ENCODE results near the gene TEX28. TPM values are rescaled to one million over a fixed set of nuclear protein-coding genes. Genes with fewer than 3 reads are reported as not detected.
A peak's percentile ranks its signal among the peaks of the same experiment; 100 is the strongest.
"Not testable (repeated sequence)": the region's sequence is repeated elsewhere in the genome, so short reads cannot be mapped to it uniquely, and the experiment has no call there.

The TEX28 gene, protein sequence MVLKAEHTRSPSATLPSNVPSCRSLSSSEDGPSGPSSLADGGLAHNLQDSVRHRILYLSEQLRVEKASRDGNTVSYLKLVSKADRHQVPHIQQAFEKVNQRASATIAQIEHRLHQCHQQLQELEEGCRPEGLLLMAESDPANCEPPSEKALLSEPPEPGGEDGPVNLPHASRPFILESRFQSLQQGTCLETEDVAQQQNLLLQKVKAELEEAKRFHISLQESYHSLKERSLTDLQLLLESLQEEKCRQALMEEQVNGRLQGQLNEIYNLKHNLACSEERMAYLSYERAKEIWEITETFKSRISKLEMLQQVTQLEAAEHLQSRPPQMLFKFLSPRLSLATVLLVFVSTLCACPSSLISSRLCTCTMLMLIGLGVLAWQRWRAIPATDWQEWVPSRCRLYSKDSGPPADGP
- total RNA-seq: not detected

DNA sequence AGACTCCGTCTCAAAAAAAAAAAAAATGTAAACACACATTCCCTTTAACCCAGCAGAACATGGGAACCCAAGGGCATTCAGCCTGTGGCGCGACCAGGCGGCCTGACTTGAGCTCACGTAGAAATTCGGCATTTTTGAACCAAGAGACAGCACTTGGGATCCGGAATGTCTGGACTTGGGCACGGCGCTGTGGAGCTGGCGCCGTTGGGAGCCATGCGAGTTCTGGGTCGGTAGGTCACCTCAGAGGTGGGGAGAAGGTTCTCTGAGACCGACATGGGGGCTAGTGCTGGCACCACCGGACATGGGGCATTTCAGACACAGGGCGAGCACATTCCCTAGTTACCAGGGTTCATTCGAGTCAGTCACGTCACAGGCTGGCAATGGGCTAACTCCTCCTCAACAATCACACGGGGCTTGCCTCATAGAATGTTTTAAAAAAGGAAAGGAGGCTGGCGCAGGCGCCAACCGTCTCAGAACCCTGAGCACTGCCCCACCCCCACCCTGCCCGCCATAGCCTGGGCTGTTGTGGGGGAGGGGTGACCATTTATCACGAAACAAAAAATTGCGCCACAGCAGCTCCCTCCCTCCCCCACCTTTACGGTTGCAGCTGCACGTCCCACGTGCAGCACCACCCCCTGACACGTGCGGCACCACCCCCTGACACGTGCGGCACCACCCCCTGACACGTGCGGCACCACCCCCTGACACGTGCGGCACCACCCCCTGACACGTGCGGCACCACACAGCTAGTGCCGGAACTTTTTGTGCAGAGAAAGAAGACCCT, at the start of gene TEX28:
TSS of gene TEX28 (minus strand) at position 334 of the 784 bp plus-strand sequence. CDS start 3,007 bp downstream, outside the sequence.
- TF ChIP-seq, protein P1, sequence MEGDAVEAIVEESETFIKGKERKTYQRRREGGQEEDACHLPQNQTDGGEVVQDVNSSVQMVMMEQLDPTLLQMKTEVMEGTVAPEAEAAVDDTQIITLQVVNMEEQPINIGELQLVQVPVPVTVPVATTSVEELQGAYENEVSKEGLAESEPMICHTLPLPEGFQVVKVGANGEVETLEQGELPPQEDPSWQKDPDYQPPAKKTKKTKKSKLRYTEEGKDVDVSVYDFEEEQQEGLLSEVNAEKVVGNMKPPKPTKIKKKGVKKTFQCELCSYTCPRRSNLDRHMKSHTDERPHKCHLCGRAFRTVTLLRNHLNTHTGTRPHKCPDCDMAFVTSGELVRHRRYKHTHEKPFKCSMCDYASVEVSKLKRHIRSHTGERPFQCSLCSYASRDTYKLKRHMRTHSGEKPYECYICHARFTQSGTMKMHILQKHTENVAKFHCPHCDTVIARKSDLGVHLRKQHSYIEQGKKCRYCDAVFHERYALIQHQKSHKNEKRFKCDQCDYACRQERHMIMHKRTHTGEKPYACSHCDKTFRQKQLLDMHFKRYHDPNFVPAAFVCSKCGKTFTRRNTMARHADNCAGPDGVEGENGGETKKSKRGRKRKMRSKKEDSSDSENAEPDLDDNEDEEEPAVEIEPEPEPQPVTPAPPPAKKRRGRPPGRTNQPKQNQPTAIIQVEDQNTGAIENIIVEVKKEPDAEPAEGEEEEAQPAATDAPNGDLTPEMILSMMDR (IDR thresholded peaks at IDR 0.05 in 4 of 5, conservative IDR thresholded peaks at IDR 0.05 in 1 of 5): no peak
- TF ChIP-seq POLR2A (IDR thresholded peaks at IDR 0.05): no peak
- DNase-seq: no peak
- in situ Hi-C loops (cut with MboI; ENCODE audit: low sequenced_read_pairs in 4 of 4) (no loop called here), intact Hi-C loops (cut with DNase I; ENCODE audit: low total_unique reads) (no loop called here)
- no peak within 1 kb of the TSS for H3K4me3 ChIP-seq
- H3K36me3 ChIP-seq: no peaks in the 10 kb centered on the region
- no peaks in the 10 kb centered on the region for H3K4me1 ChIP-seq
- H3K27ac ChIP-seq: no peak within 1 kb of the TSS
- no peak for ATAC-seq
- H3K9me3 ChIP-seq: no peaks in the 10 kb centered on the region
- H3K27me3 ChIP-seq: no peaks in the 10 kb centered on the region

DNA sequence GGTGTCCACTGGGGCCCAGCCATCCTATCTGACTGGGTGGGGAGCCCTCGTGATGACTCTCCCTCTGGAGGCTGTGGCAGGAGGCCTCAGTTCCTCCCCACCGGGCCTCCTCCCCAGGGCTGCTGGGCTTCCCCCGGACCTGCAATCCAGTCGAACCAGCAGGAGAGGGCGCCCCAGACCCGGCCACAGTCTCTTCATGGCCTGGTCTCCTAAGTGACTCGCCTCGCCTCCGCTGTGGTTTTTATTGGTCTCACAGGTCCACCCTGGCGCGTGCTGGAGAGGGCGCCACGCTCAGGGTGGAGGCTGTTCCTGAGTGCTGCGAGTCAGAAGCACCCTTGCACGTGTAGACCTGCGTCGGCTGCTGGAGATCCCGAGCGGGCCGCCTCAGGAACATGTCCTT, 48.7 kb upstream of the TEX28 start:
- H3K36me3 ChIP-seq; H3K4me1 ChIP-seq; intact Hi-C loops (cut with DNase I; ENCODE audit: low total_unique reads); H3K4me3 ChIP-seq; DNase-seq; H3K27ac ChIP-seq; H3K9me3 ChIP-seq; H3K27me3 ChIP-seq; in situ Hi-C loops (cut with MboI; ENCODE audit: low sequenced_read_pairs in 4 of 4): not testable (repeated sequence)
- ATAC-seq: peak; percentile 23 to 28

GRCh38 chrX:154343063-154343462, 48.1 kb upstream of the TEX28 start:
- DNase-seq; intact Hi-C loops (cut with DNase I; ENCODE audit: low total_unique reads); H3K27me3 ChIP-seq; H3K9me3 ChIP-seq; H3K27ac ChIP-seq; H3K4me1 ChIP-seq; H3K36me3 ChIP-seq; H3K4me3 ChIP-seq; in situ Hi-C loops (cut with MboI; ENCODE audit: low sequenced_read_pairs in 4 of 4): not testable (repeated sequence)
- ATAC-seq: peak in 1 of 2 donors; percentile 8

DNA sequence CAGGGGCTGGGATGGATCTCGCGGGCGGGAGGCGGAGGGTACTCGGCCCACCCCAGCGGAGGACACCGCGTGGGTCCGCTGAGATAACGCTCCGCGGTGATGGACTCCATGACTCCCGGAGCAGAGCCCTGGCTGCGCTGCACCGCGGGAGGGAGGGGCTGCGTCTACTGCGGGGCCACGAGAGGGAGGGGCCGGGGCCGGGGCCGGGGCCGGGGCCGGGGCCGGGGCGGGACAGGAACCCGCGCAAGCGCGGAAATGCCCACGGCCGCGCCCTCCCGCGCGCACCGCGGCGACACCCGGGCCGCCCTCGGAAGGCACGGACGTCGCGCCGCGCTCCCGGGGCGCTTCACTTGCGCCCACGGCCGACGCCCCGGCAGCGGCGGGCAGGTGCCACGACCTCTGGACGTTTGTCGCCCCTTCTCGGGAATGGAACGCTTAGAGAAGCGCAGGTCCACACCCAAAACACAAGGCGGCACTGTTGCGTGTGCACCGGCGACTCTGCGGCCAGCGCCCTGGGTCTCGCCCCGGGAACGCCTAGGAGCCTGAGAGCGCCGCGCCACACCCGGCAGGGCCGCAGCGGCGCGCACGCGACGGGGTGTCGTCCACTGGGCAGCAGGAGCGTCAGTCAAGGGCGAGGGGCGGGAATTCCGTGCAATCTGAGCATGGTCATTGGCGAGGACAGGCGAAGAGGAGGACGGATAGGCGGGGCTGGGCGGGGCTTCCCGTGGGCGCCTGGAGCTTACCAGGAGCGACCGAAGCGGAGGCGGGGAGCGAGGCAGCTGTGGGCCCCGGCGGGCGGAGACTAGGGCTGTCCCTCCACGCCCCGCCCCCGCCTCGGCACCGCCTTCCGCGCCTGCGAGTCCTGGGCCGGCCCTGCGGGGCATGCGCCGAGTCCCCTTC, 46.7 kb upstream of the TEX28 start:
- DNase-seq: not testable (repeated sequence)
- peak overlapping the region in 1 of 4 donors; percentile 36 for H3K27ac ChIP-seq

GRCh38 chrX:154334496-154334895, 39.6 kb upstream of the TEX28 start:
- no peak overlapping the region for H3K27ac ChIP-seq
- H3K4me3 ChIP-seq: no peak overlapping the region
- H3K4me1 ChIP-seq: no peaks in the 10 kb centered on the region
- no peak for TF ChIP-seq POLR2A (IDR thresholded peaks at IDR 0.05)
- TF ChIP-seq, protein P1 (IDR thresholded peaks at IDR 0.05 in 4 of 5, conservative IDR thresholded peaks at IDR 0.05 in 1 of 5): no peak
- no peaks in the 10 kb centered on the region for H3K27me3 ChIP-seq
- H3K36me3 ChIP-seq: no peaks in the 10 kb centered on the region
- no peaks in the 10 kb centered on the region for H3K9me3 ChIP-seq
- DNase-seq (no peak), ATAC-seq (no peak)
- in situ Hi-C loops (cut with MboI; ENCODE audit: low sequenced_read_pairs in 4 of 4): no loop called here
- intact Hi-C loops (cut with DNase I; ENCODE audit: low total_unique reads): no loop called here

More for the DNA sequence above, 46.7 kb upstream of the TEX28 start:
- in situ Hi-C loops (cut with MboI; ENCODE audit: low sequenced_read_pairs in 4 of 4); H3K27me3 ChIP-seq; H3K36me3 ChIP-seq; H3K9me3 ChIP-seq; intact Hi-C loops (cut with DNase I; ENCODE audit: low total_unique reads); H3K4me3 ChIP-seq; H3K4me1 ChIP-seq: not testable (repeated sequence)
- peak; percentile 87 to 92 for ATAC-seq
